ENCODE data around the gene ROCK1. TPM values are rescaled to one million over a fixed set of nuclear protein-coding genes. Genes with fewer than 3 reads are reported as not detected.
"Not testable (repeated sequence)": the region's sequence is repeated elsewhere in the genome, so short reads cannot be mapped to it uniquely, and the experiment has no call there.

The ROCK1 gene
- total RNA-seq, 4 donors from 2014 or later, result 11.5 to 27.3 (median 18.4) TPM

DNA sequence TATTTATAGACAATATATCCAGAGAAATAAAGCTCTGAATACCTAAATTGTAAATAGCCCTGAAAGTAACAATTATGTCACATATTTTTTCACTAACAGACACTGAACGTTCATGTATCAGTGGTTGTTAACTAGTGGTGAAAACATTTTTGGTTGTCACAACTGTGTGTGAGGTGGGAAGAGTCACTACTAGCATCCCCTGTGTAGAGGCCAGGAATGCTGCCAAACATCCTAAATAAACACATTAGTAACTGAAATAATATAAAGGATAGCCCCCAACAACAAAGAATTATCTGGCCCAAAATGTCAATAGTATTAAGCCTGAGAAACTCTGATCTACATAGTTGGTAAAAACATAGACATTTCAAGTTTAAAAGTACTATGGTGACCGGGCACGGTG, 64.5 kb downstream of the ROCK1 start:
- intact Hi-C loops (cut with DNase I; ENCODE audit: low total_unique reads), result no loop called here
- TF ChIP-seq, protein P1, sequence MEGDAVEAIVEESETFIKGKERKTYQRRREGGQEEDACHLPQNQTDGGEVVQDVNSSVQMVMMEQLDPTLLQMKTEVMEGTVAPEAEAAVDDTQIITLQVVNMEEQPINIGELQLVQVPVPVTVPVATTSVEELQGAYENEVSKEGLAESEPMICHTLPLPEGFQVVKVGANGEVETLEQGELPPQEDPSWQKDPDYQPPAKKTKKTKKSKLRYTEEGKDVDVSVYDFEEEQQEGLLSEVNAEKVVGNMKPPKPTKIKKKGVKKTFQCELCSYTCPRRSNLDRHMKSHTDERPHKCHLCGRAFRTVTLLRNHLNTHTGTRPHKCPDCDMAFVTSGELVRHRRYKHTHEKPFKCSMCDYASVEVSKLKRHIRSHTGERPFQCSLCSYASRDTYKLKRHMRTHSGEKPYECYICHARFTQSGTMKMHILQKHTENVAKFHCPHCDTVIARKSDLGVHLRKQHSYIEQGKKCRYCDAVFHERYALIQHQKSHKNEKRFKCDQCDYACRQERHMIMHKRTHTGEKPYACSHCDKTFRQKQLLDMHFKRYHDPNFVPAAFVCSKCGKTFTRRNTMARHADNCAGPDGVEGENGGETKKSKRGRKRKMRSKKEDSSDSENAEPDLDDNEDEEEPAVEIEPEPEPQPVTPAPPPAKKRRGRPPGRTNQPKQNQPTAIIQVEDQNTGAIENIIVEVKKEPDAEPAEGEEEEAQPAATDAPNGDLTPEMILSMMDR (IDR thresholded peaks at IDR 0.05), result no peak
- TF ChIP-seq POLR2A (IDR thresholded peaks at IDR 0.05), result no peak
- 83 to 87% methylated on average over 3 of the region's 3 CpGs for WGBS, 2 donors
- H3K4me3 ChIP-seq (ENCODE audit: low read depth, poor library complexity, severe bottlenecking), result no peak overlapping the region
- DNase-seq (ENCODE audit: low spot score in 2 of 2), result no peak

DNA sequence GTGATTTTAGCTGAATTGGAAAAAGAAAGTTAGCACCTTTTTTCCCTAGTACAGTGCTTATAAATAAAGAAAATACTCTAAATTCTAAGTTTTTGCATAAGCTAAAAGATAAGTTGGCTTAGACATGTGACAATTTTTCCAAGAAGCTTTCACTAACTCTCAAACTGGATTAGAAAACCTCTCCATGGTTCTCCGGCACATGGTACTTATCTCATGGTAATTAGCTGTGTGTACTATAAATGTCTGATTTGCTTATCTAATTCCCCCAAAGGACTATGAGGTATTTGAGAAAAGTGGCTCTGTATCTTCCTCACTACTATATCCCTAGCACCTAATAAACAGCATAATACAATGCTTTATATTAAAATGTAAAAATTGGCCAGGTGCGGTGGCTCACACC, 71.1 kb downstream of the ROCK1 start:
- WGBS, 2 donors, result 92 to 99% methylated on average over 2 of the region's 2 CpGs
- intact Hi-C loops (cut with DNase I; ENCODE audit: low total_unique reads), result no loop called here
- no peak overlapping the region for H3K4me3 ChIP-seq (ENCODE audit: low read depth, poor library complexity, severe bottlenecking)
- DNase-seq (ENCODE audit: low spot score in 2 of 2), result no peak
- TF ChIP-seq, protein P1 (IDR thresholded peaks at IDR 0.05), result no peak
- no peak for TF ChIP-seq POLR2A (IDR thresholded peaks at IDR 0.05)

DNA sequence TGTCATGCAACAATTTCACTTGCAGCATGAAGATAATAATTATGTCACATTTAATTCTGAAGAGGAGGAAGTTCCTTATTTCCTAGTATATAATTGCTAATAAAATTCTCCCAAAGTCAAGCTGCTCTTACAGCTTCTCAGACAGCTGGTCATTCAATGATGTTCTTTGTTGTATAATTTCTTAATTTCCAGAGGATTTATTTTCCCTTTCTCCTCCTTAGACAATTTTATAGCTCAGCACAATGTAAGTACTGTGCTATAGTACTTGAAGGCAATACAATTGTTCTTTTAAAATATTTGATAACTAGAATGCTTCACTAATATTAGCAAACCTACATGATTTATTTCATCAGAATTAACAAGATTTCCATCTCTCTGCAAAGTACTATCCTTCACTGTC, 73.4 kb downstream of the ROCK1 start:
- DNase-seq (ENCODE audit: low spot score in 2 of 2), result no peak
- H3K4me3 ChIP-seq (ENCODE audit: low read depth, poor library complexity, severe bottlenecking), result no peak overlapping the region
- TF ChIP-seq, protein P1 (IDR thresholded peaks at IDR 0.05), result no peak
- no peak for TF ChIP-seq POLR2A (IDR thresholded peaks at IDR 0.05)
- intact Hi-C loops (cut with DNase I; ENCODE audit: low total_unique reads), result no loop called here

DNA sequence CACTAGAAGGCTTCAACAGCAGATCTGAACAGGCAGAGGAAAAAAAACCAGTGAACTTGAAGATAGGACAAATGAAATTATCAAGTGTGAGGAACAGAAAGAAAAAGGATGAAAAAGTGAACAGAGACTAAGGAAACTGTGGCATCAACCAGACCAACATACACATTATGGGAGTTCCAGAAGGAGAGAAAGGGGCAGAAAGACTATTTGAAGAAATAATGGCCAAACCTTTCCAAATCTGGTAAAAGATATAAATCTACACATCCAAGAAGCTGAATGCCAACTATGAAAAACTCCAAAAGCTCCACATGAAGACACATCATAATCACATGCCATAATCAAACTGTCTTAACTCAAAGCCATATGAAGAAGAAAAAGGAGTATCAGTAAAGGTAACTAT, 79.8 kb downstream of the ROCK1 start:
- intact Hi-C loops (cut with DNase I; ENCODE audit: low total_unique reads), result no loop called here
- TF ChIP-seq POLR2A (IDR thresholded peaks at IDR 0.05), result no peak
- TF ChIP-seq, protein P1 (IDR thresholded peaks at IDR 0.05), result no peak
- DNase-seq (ENCODE audit: low spot score in 2 of 2), result no peak
- no peak overlapping the region for H3K4me3 ChIP-seq (ENCODE audit: low read depth, poor library complexity, severe bottlenecking)

DNA sequence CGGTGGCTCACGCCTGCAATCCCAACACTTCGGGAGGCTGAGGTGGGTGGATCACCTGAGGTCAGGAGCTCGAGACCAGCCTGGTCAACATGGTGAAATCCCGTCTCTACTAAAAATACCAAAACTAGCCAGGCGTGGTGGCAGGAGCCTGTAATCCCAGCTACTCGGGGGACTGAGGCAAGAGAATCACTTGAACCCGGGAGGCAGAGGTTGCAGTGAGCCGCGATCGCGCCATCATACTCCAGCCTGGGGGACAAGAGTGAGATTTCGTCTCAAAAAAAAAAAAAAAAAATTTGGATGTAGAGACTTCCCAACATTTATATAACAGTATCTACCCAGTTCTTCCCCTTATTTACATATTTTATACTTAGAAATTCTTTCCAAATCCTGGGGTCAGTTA, 93.4 kb downstream of the ROCK1 start:
- DNase-seq (ENCODE audit: low spot score in 2 of 2); intact Hi-C loops (cut with DNase I; ENCODE audit: low total_unique reads): not testable (repeated sequence)
- 97 to 99% methylated on average over 13 of the region's 13 CpGs for WGBS, 2 donors

DNA sequence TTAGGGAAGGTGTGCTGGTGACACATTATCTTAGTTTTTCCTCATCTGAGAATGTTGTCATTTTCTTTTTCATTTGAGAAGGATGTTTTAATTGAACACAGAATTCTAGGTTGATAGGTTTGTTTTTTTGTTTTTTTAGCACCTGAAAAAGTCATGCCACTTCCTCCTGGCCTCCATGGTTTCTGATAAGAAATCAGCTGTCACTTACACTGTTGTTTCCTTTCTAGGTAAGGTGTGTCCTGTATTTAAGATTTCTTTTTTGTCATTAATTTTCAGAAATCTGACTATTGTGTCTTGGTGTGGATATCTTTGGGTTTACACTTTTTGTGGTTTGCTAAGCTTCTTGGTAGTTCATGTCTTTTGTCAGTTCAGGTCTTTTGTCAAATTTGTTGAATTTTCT, 99.3 kb downstream of the ROCK1 start:
- no peak for DNase-seq (ENCODE audit: low spot score in 2 of 2)
- intact Hi-C loops (cut with DNase I; ENCODE audit: low total_unique reads), result no loop called here
- TF ChIP-seq POLR2A (IDR thresholded peaks at IDR 0.05), result no peak
- TF ChIP-seq, protein P1 (IDR thresholded peaks at IDR 0.05), result no peak

More for the DNA sequence above, 93.4 kb downstream of the ROCK1 start:
- H3K4me3 ChIP-seq (ENCODE audit: low read depth, poor library complexity, severe bottlenecking), result not testable (repeated sequence)

More for the DNA sequence above, 99.3 kb downstream of the ROCK1 start:
- no peak overlapping the region for H3K4me3 ChIP-seq (ENCODE audit: low read depth, poor library complexity, severe bottlenecking)
